HG03280 (cell line): ENCODE data around the gene F9.

Source experiments
- ATAC-seq: cut with Tn5 transposase; IDR thresholded peaks from one replicate; pipeline ENCODE4 v1.9.1; 2021; ENCODE audit warnings: mild to moderate bottlenecking, moderate library complexity; ENCODE audit not compliant: unreplicated experiment

F9 gene

DNA sequence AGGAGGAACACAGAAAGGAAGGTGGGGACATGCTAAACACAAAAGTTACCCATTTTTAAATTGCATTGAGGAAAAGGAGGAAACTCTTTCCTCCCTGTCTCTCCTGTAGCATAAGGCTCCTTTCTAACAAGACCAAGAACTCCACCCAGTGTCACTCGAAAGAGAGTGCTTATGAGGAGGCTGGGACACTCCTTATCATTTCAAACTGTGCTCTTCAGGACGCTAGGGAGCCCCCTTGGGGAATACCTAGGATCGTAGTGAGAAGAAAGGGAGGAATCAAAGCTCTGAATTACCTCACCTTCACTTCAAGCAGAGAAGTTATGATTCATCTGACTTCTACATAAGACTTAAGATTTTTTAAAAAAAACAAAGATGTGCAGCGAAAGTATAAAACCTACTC is 65.5 kb downstream of the F9 start:
- no peak for ATAC-seq

GRCh38 chrX:139600105-139600504 is 69.6 kb downstream of the F9 start:
- ATAC-seq: no peak
